Measurements from ENCODE around the gene CCDC127. TPM values are rescaled to one million over a fixed set of nuclear protein-coding genes. Genes with fewer than 3 reads are reported as not detected.

Gene CCDC127
- total and polyA plus RNA-seq, 2 donors (not counting 3 experiments of a cell fraction or from before 2014, with no cell fraction given) = 3.4 to 6.3 TPM

- Histone ChIP-seq H3K27me3 (ENCODE audit: control insufficient read depth in 2 of 2, insufficient read depth in 2 of 2, low read length in 2 of 2) (no peaks in the 10 kb centered on the region), H3K9ac (replicated peaks; ENCODE audit: extremely low read depth, insufficient read depth, low read length) (peak overlapping the region; percentile 79), H3K4me3 (replicated peaks in 1 of 3; ENCODE audit: insufficient read depth in 1 of 3, low read depth in 1 of 3, low read length in 3 of 3) (peak overlapping the region; percentile 86 to 95 (median 94)), H2AFZ (ENCODE audit: low read depth, low read length) (no peak overlapping the region), H3K4me2 (ENCODE audit: insufficient read depth, low read length) (peak overlapping the region; percentile 99), H3K27ac (ENCODE audit: insufficient read depth, low read depth, low read length) (peak overlapping the region; percentile 70), H3K79me2 (ENCODE audit: control insufficient read depth, insufficient read depth, low read length) (peaks cover 71% of the 10 kb centered on the region), H3K9me3 (replicated peaks; ENCODE audit: control insufficient read depth, insufficient read depth, low read length) (no peaks in the 10 kb centered on the region), H3K4me1 (ENCODE audit: control insufficient read depth, extremely low read depth, insufficient read depth, low read length) (peaks cover 49% of the 10 kb centered on the region), H4K20me1 (replicated peaks; ENCODE audit: control insufficient read depth, extremely low read depth, insufficient read depth, low read length) (peaks cover 5% of the 10 kb centered on the region), H3K9me1 (replicated peaks; ENCODE audit: control insufficient read depth, extremely low read depth, insufficient read depth, low read length) (no peaks in the 10 kb centered on the region), H3K36me3 (ENCODE audit: control insufficient read depth in 2 of 2, extremely low read depth in 1 of 2, insufficient read depth in 2 of 2, low read length in 2 of 2) (peaks cover 3 to 6% of the 10 kb centered on the region in 2 experiments)
- TF ChIP-seq POLR2AphosphoS5 (IDR thresholded peaks at IDR 0.05; ENCODE audit: insufficient read depth, low read depth, low read length) = no peak
- no peak for TF ChIP-seq JUN (IDR thresholded peaks at IDR 0.05; ENCODE audit: borderline replicate concordance, insufficient read depth, insufficient read length, low read depth)
- no peak for TF ChIP-seq CTCF (IDR thresholded peaks at IDR 0.05; ENCODE audit: extremely low read depth in 1 of 2, insufficient read depth in 1 of 2, low read depth in 1 of 2, low read length in 2 of 2)
- no peak for TF ChIP-seq GATA2 (IDR thresholded peaks at IDR 0.05; ENCODE audit: insufficient read depth, insufficient read length, low read depth, low read length)
- no peak for TF ChIP-seq FOS (IDR thresholded peaks at IDR 0.05; ENCODE audit: borderline replicate concordance, insufficient read depth, low read length)
- TF ChIP-seq MAX (IDR thresholded peaks at IDR 0.05; ENCODE audit: insufficient read depth, insufficient read length) = no peak
- no peak for TF ChIP-seq MYC (IDR thresholded peaks at IDR 0.05; ENCODE audit: low read depth, low read length)
- no peak for TF ChIP-seq EZH2 (IDR thresholded peaks at IDR 0.05; ENCODE audit: borderline replicate concordance, low read depth, low read length, severe bottlenecking)
- TF ChIP-seq POLR2A (IDR thresholded peaks at IDR 0.05; ENCODE audit: low read depth, low read length) = no peak
- FAIRE-seq = peak; percentile 47
- ChIA-PET CTCF (interaction anchor here (1.5 to 3.5 kb wide), 2 partner anchors 31 to 205 kb away, joined by 5 to 36 read pairs; no protein-coding TSS in a partner anchor), POLR2A (interaction anchor here (1.1 kb wide), 1 partner anchor 32 kb away, joined by 3 read pairs; no protein-coding TSS in a partner anchor)
- intact Hi-C loops (cut with micrococcal nuclease) (loop anchor here (1.0 to 2.0 kb wide), 2 partner anchors 32 to 91 kb away; no protein-coding TSS in a partner anchor), dilution Hi-C loops (cut with MboI; ENCODE audit: extremely low pct_ligation_motif_present, low sequenced_read_pairs) (no loop called here)
- BruUV-seq (replicated peaks) = no TSS peak
- peak; percentile 59 for DNase-seq (ENCODE audit: low read depth, low spot score)
Measured at GRCh38 chr5:219991-220390, 2.0 kb upstream of the CCDC127 start.

Data from endothelial cell of umbilical vein (primary cell).